Breast epithelium (tissue), 3 donors: ENCODE data around the gene ZNRD2.
A peak's percentile ranks its signal among the peaks of the same experiment; 100 is the strongest.

Experiments
- POLR2A ChIP-seq: fragments of 450-650 bp; IDR thresholded peaks from one replicate; pipeline ENCODE4 v1.6.1; 2016; ENCODE audit warnings: antibody characterized with exemption, mild to moderate bottlenecking, moderate library complexity
- POLR2AphosphoS5 ChIP-seq, 3 donors: sonication (generic); formaldehyde crosslinking; IDR thresholded peaks; one replicate each; pipeline ENCODE4 v1.6.1; 2017; ENCODE audit warnings: antibody characterized with exemption in 3 of 3
- TF ChIP-seq, protein P1 (sequence below), 3 donors: fragments of 450-650 bp; IDR thresholded peaks; one replicate each; pipeline ENCODE4 v1.5.1; 2016 to 2017; ENCODE audit warnings: antibody characterized with exemption in 3 of 3, mild to moderate bottlenecking in 3 of 3, moderate library complexity in 3 of 3

DNA sequence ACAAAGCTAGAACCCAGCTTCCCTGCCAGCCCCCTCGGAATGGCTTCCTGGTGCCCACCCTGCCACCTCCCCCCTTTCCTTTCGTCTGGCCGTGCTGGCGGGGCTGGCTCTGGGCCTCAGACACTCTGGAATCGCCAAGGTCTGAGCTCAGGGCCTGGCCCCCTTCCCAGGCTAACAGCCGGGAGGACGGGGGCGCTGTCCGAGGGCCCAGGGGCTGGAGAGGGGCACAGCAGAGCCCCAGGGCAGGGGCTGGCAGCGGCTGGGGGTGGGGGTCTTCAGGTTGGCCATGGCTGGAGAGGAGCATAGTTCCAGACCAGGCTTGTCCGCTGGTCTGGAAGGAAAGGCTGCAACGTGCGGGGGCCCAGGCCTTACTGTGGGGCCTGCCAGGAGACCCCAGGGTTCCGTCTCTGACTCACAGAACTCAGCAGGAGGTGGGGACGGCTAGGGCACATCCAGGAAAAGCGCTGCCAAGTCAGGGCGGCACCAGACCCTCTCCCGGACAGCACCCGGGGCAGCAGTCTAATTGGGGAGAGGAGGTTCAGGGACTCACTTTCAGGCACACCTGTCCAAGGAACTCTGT is 11.3 kb upstream of the ZNRD2 start:
- TF ChIP-seq POLR2A (no peak), POLR2AphosphoS5 (IDR thresholded peaks at IDR 0.05) (peak; percentile 9 to 48 (median 44))
- TF ChIP-seq, protein P1, sequence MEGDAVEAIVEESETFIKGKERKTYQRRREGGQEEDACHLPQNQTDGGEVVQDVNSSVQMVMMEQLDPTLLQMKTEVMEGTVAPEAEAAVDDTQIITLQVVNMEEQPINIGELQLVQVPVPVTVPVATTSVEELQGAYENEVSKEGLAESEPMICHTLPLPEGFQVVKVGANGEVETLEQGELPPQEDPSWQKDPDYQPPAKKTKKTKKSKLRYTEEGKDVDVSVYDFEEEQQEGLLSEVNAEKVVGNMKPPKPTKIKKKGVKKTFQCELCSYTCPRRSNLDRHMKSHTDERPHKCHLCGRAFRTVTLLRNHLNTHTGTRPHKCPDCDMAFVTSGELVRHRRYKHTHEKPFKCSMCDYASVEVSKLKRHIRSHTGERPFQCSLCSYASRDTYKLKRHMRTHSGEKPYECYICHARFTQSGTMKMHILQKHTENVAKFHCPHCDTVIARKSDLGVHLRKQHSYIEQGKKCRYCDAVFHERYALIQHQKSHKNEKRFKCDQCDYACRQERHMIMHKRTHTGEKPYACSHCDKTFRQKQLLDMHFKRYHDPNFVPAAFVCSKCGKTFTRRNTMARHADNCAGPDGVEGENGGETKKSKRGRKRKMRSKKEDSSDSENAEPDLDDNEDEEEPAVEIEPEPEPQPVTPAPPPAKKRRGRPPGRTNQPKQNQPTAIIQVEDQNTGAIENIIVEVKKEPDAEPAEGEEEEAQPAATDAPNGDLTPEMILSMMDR (IDR thresholded peaks at IDR 0.05), result no peak
